Epithelial cell of esophagus (primary cell): ENCODE measurements around the gene CHD9.
"Not testable (repeated sequence)": the region's sequence is repeated elsewhere in the genome, so short reads cannot be mapped to it uniquely, and the experiment has no call there.

Source experiments
- DNase-seq: peaks from one replicate; pipeline ENCODE4 v3.0.0; 2010; ENCODE audit warnings: low read depth
- H3K4me3 ChIP-seq: 2 replicates; pipeline ENCODE4 v1.5.1; 2011; ENCODE audit warnings: mild to moderate bottlenecking, low read length, control low read depth
- TF ChIP-seq, protein P1 (sequence below): IDR thresholded peaks from 2 replicates; pipeline ENCODE4 v1.5.1; 2011; ENCODE audit warnings: low read depth, mild to moderate bottlenecking, low read length, control low read depth, inconsistent platforms; ENCODE audit not compliant: insufficient read depth; ENCODE audit errors: missing control alignments

CHD9 gene

DNA sequence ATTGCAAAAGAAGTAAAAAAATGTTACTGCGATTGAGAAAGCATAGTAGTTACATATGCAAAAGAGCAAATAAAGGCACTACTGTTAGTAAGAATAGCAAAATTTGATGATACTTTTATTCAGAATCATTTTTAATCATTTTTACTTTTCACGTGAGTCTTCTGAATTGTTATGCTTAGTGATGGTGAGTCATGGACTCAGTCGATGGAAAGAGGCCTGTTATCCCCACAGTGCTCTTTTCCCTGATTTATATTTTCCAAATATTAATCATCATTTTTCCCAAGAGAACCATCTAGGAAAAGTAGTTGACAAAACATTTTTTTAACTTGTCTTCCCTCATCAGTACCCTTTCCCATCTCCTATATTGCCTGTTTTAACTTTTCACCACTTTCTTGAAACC, 181.1 kb downstream of the CHD9 start:
- H3K4me3 ChIP-seq = no peak overlapping the region
- TF ChIP-seq, protein P1, sequence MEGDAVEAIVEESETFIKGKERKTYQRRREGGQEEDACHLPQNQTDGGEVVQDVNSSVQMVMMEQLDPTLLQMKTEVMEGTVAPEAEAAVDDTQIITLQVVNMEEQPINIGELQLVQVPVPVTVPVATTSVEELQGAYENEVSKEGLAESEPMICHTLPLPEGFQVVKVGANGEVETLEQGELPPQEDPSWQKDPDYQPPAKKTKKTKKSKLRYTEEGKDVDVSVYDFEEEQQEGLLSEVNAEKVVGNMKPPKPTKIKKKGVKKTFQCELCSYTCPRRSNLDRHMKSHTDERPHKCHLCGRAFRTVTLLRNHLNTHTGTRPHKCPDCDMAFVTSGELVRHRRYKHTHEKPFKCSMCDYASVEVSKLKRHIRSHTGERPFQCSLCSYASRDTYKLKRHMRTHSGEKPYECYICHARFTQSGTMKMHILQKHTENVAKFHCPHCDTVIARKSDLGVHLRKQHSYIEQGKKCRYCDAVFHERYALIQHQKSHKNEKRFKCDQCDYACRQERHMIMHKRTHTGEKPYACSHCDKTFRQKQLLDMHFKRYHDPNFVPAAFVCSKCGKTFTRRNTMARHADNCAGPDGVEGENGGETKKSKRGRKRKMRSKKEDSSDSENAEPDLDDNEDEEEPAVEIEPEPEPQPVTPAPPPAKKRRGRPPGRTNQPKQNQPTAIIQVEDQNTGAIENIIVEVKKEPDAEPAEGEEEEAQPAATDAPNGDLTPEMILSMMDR = no peak
- no peak for DNase-seq

- no peak for DNase-seq
- H3K4me3 ChIP-seq = no peak overlapping the region
- TF ChIP-seq, protein P1 = no peak
Observed at GRCh38 chr16:53249331-53249730, 194.5 kb downstream of the CHD9 start.

DNA sequence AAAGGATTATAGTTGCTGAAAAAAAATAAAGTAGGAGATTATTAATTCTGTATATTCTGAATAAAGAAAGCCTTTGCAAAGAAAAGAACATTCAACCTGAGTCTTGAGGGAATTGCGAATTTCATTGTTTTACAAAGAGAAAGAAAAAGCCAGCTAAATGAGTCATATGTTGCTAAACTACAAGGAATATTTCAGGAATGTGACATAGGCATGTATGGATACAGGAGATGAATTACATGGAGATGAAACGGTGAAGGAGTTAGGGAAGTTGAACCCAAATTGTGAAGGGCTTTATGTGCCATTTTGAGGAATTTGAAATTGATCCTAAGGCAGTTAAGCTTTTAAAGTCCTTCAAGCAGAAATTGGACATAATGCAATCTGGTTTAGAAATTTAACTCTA, 202.2 kb downstream of the CHD9 start:
- peak; percentile 45 for DNase-seq
- no peak overlapping the region for H3K4me3 ChIP-seq
- TF ChIP-seq, protein P1 = no peak

- no peak overlapping the region for H3K4me3 ChIP-seq
- TF ChIP-seq, protein P1 = no peak
- DNase-seq = no peak
Observed at GRCh38 chr16:53258809-53259208, 204.0 kb downstream of the CHD9 start.

DNA sequence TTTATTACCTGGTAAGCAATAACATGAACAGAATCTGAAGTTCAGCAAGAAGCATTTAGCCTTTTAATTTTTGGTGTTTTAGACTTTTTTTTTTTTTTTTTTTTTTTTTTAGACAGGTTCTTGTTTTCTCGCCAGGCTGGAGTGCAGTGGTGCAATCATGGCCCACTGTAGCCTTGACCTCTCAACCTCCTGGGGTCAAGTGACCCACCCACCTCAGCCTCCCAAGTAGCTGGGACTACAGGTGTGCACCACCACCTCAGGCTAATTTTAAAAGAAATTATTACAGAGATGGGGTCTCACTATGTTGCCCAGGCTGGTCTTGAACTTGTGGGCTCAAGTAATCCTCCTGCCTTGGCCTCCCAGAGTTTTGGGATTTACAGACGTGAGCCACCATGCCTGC, 206.5 kb downstream of the CHD9 start:
- DNase-seq = no peak
- TF ChIP-seq, protein P1 = no peak
- no peak overlapping the region for H3K4me3 ChIP-seq

DNA sequence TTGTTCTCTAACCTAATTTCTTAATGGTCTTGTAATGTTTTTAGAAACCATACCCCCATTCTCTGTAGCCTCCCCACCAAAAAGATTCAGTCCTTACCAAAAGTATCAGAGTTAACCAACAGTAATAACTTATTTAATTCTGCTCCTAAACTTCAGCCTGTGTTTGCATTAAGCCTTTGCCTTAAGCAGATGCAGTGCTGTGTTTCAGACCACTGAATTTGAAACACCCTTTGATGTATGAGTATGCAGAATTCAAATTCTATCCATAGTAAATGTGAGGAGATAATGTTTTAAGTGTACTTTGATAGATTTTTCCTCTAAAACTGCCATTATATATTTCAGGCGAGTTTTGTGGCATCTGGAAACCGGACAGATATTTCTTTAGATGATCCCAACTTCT, 207.9 kb downstream of the CHD9 start:
- DNase-seq = no peak
- TF ChIP-seq, protein P1 = no peak
- H3K4me3 ChIP-seq = no peak overlapping the region

GRCh38 chr16:53266156-53266555, 211.4 kb downstream of the CHD9 start:
- TF ChIP-seq, protein P1 = no peak

DNA sequence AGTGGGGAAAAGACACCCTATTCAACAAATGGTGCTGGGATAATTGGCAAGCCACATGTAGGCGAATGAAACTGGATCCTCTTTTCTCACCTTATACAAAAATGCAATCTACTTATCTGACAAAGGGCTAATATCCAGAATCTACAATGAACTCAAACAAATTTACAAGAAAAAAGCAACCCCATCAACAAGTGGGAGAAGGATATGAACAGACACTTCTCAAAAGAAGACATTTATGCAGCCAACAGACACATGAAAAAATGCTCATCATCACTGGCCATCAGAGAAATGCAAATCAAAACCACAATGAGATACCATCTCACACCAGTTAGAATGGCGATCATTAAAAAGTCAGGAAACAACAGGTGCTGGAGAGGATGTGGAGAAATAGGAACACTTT, 223.7 kb downstream of the CHD9 start:
- DNase-seq, H3K4me3 ChIP-seq: not testable (repeated sequence)

More at GRCh38 chr16:53266156-53266555, 211.4 kb downstream of the CHD9 start:
- no peak for DNase-seq
- no peak overlapping the region for H3K4me3 ChIP-seq
